ENCODE results near the gene THBD. TPM values are rescaled to one million over a fixed set of nuclear protein-coding genes. Genes with fewer than 3 reads are reported as not detected.

THBD gene
- total RNA-seq, 1 experiment from 2014 or later: 0.28 TPM

DNA sequence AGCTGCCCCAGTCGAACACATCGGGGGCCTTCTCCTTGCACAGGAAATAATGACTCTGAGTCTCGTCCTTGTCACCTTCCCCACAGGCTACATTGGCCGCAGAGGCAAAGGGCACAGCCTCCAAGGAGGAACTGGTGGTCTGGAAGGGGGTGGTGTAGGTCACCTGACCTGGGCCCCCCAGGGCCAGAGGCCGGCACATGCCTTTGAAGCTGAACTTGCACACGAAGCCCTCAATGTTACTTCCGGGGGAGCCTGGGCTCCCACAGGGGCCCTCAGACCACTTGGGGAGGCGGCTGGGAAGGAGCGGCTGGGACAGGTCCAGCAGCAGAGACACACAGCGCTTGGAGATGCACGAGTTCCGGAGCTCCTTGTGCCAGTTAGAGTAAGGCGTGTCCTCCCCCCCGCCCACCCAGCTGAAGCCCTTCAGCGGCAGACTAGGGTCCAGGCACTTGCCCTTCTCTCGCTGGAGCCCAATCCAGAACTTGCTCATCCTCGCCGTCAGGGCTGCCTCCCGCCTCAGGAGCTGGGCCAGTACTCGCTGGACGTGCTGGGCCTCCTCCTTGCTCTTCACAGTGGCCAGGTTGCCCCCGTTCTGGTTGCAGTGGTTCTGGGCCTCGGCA is 36.1 kb upstream of the THBD start:
- no peak overlapping the region for H2BK15ac ChIP-seq (ENCODE audit: low read depth, low read length)
- H2AK5ac ChIP-seq (ENCODE audit: insufficient read length, low read length): no peak overlapping the region
- no peak overlapping the region for H3K9ac ChIP-seq (ENCODE audit: extremely low read depth, insufficient read length, low read length)
- H3K4me1 ChIP-seq (ENCODE audit: insufficient read depth, low read length): no peaks in the 10 kb centered on the region
- peaks cover 4% of the 10 kb centered on the region; the same call in 1 of the 2 replicates for H3K27me3 Mint-ChIP-seq (ENCODE audit: low read depth)
- no peaks in the 10 kb centered on the region for H3K9me3 Mint-ChIP-seq
- H3T11ph ChIP-seq (ENCODE audit: low read length): no peak overlapping the region
- no peak overlapping the region for H4K5ac ChIP-seq (ENCODE audit: insufficient read length, low read depth, low read length)
- H3K27ac Mint-ChIP-seq: no peak overlapping the region
- H3K23me2 ChIP-seq (ENCODE audit: insufficient read length, low read depth, low read length, poor library complexity, severe bottlenecking): no peaks in the 10 kb centered on the region
- no peaks in the 10 kb centered on the region for H3K79me2 ChIP-seq (ENCODE audit: insufficient read depth, low read length)
- peaks cover 19 to 23% of the 10 kb centered on the region in 2 experiments for H3K4me1 Mint-ChIP-seq
- no peaks in the 10 kb centered on the region for H3K36me3 Mint-ChIP-seq (ENCODE audit: insufficient read depth in 1 of 3, low read depth in 3 of 3)
- no peak overlapping the region for H3K23ac ChIP-seq (ENCODE audit: insufficient read length, low read depth, low read length)
- no peaks in the 10 kb centered on the region for H3K79me1 ChIP-seq (ENCODE audit: insufficient read depth, low read depth, low read length, poor library complexity, severe bottlenecking)
- no peak overlapping the region for H2AFZ ChIP-seq (ENCODE audit: low read length)
- no peak overlapping the region for H2BK20ac ChIP-seq (ENCODE audit: low read depth, low read length, poor library complexity, severe bottlenecking)
- WGBS (ENCODE audit: extremely low coverage, insufficient read length, low lambda C conversion rate): no CpG with 5 or more reads among the region's 23 CpGs
- no peak overlapping the region for H3K4me2 ChIP-seq (ENCODE audit: insufficient read depth, insufficient read length, low read length)
- H3K56ac ChIP-seq (ENCODE audit: insufficient read length, low read depth, low read length): no peak overlapping the region
- no peak for TF ChIP-seq CTCF (conservative IDR thresholded peaks at IDR 0.05)
- no peak overlapping the region for H4K91ac ChIP-seq (ENCODE audit: insufficient read length, low read depth, low read length)
- no peak overlapping the region for H2BK12ac ChIP-seq (ENCODE audit: insufficient read length, low read depth, low read length)
- H3K27ac ChIP-seq (ENCODE audit: insufficient read length, low read depth, low read length): no peak overlapping the region
- H3K4ac ChIP-seq (ENCODE audit: low read depth, low read length): no peak overlapping the region
- DNase-seq: no peak
- no peaks in the 10 kb centered on the region for H4K20me1 ChIP-seq (ENCODE audit: control insufficient read depth, insufficient read depth, insufficient read length)
- H3K14ac ChIP-seq (ENCODE audit: insufficient read depth, low read length): no peak overlapping the region
- no peaks in the 10 kb centered on the region for H3K27me3 ChIP-seq (ENCODE audit: insufficient read depth, low read length)
- no peak overlapping the region for H2BK5ac ChIP-seq (ENCODE audit: insufficient read length, low read length)
- H4K8ac ChIP-seq (replicated peaks; ENCODE audit: insufficient read length, low read depth, low read length): no peak overlapping the region
- no peak overlapping the region for H3K4me3 Mint-ChIP-seq
- H3K9me3 ChIP-seq (ENCODE audit: control insufficient read depth, low read depth, low read length): no peaks in the 10 kb centered on the region
- H3K18ac ChIP-seq (ENCODE audit: insufficient read length, low read depth, low read length): no peak overlapping the region
- no peak overlapping the region for H2BK120ac ChIP-seq (ENCODE audit: low read depth, low read length, poor library complexity, severe bottlenecking)
